Daoy (cell line): ENCODE measurements around the gene HOXB2. TPM values are rescaled to one million over a fixed set of nuclear protein-coding genes. Genes with fewer than 3 reads are reported as not detected.
"Not testable (repeated sequence)": the region's sequence is repeated elsewhere in the genome, so short reads cannot be mapped to it uniquely, and the experiment has no call there.

Source experiments
- DNase-seq: peaks from one replicate; pipeline ENCODE4 v3.0.0-alpha.2; 2015; ENCODE audit warnings: low read depth
- total RNA-seq: library from RNA; depleted of rRNA; stranded (reverse); fragments of >200 nt; shearing (Covaris generic); gene quantifications from 2 replicates; pipeline ENCODE4 v1.2.3, GENCODE V29; 2014

Gene HOXB2
- total RNA-seq, 1 experiment from 2014 or later: 15.9 TPM

- no peak for DNase-seq
Measured at GRCh38 chr17:48515925-48516900, 28.7 kb downstream of the HOXB2 start.

GRCh38 chr17:48514477-48514876 lies 30.4 kb downstream of the HOXB2 start:
- DNase-seq: peak; percentile 20

- DNase-seq: no peak
Measured at GRCh38 chr17:48513666-48514455, 31.0 kb downstream of the HOXB2 start.

- peak; percentile 27 for DNase-seq
Measured at GRCh38 chr17:48513097-48513496, 31.8 kb downstream of the HOXB2 start.

GRCh38 chr17:48510761-48511604 lies 33.9 kb downstream of the HOXB2 start:
- DNase-seq: no peak

GRCh38 chr17:48510381-48510760 lies 34.5 kb downstream of the HOXB2 start:
- DNase-seq: no peak

- DNase-seq: not testable (repeated sequence)
Measured at GRCh38 chr17:48509708-48510107, 35.2 kb downstream of the HOXB2 start.

- no peak for DNase-seq
Measured at GRCh38 chr17:48506246-48506645, 38.7 kb downstream of the HOXB2 start.

GRCh38 chr17:48505788-48506187 lies 39.1 kb downstream of the HOXB2 start:
- DNase-seq: peak; percentile 82

GRCh38 chr17:48504953-48505352 lies 40.0 kb downstream of the HOXB2 start:
- no peak for DNase-seq

GRCh38 chr17:48503747-48504146 lies 41.2 kb downstream of the HOXB2 start:
- DNase-seq: no peak

GRCh38 chr17:48502901-48503300 lies 42.0 kb downstream of the HOXB2 start:
- DNase-seq: no peak

- no peak for DNase-seq
Measured at GRCh38 chr17:48502312-48502711, 42.6 kb downstream of the HOXB2 start.

GRCh38 chr17:48500435-48501426 lies 44.2 kb downstream of the HOXB2 start:
- DNase-seq: no peak

GRCh38 chr17:48499735-48500434 lies 45.0 kb downstream of the HOXB2 start:
- DNase-seq: no peak

GRCh38 chr17:48499248-48499647 lies 45.7 kb downstream of the HOXB2 start:
- peak; percentile 35 for DNase-seq

- DNase-seq: no peak
Measured at GRCh38 chr17:48498164-48498850, 46.6 kb downstream of the HOXB2 start.

- peak; percentile 81 for DNase-seq
Measured at GRCh38 chr17:48497103-48497502, 47.8 kb downstream of the HOXB2 start.

- DNase-seq: peak; percentile 72
Measured at GRCh38 chr17:48494335-48494734, 50.6 kb downstream of the HOXB2 start.
